GM21515 (cell line): Measurements from ENCODE around the gene REXO1.

Experiments
- ATAC-seq: cut with Tn5 transposase; IDR thresholded peaks from one replicate; pipeline ENCODE4 v1.9.1; 2021; ENCODE audit not compliant: unreplicated experiment

Gene REXO1

DNA sequence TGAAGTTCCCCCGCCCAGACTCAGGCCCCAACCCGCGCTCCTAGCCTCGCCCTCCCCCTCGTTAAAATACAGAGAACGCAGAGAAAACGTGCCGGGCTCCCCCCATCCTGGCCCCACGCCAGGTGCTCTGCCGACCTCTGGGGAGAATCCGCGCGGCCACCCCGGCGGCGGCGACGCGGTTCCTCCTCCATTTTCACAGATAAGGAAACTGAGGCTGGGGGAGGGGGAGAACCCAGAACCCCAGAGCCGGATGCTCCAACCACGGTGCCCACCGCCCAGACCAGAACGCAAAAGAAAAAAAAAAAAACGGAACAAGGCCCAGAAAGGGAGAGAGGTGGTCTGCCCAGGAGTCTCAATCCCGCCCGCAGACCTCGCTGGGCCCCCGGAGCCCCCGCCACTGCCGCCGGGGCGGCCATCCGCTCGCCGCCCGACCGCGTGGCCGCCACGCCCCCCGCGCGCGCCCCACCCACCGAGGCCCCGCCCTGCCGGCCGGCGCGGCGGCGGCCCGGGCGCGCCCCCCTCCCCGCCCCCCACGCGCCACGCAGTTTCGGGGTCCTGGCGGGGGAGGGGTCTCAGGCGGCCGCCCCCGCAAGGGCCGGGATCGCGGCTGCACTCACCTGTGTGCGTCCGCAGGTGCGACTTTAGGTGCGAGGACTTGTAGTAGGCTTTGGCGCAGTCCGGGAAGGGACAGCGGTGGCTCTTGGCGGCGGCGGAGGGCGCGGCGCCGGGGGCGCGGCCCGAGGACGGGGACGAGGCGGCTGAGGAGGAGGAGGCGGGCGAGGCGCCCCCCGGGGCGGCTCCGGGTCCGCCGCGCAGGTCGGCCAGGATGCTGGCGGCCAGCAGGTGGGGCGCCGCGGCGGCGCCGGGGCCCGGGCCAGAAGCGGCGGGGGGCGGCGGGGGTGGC is 14.4 kb upstream of the REXO1 start:
- ATAC-seq: peak; percentile 2

GRCh38 chr19:1862068-1862423 is 13.8 kb upstream of the REXO1 start:
- ATAC-seq: no peak

- no peak for ATAC-seq
Observed at GRCh38 chr19:1861599-1862031, 13.3 kb upstream of the REXO1 start.

DNA sequence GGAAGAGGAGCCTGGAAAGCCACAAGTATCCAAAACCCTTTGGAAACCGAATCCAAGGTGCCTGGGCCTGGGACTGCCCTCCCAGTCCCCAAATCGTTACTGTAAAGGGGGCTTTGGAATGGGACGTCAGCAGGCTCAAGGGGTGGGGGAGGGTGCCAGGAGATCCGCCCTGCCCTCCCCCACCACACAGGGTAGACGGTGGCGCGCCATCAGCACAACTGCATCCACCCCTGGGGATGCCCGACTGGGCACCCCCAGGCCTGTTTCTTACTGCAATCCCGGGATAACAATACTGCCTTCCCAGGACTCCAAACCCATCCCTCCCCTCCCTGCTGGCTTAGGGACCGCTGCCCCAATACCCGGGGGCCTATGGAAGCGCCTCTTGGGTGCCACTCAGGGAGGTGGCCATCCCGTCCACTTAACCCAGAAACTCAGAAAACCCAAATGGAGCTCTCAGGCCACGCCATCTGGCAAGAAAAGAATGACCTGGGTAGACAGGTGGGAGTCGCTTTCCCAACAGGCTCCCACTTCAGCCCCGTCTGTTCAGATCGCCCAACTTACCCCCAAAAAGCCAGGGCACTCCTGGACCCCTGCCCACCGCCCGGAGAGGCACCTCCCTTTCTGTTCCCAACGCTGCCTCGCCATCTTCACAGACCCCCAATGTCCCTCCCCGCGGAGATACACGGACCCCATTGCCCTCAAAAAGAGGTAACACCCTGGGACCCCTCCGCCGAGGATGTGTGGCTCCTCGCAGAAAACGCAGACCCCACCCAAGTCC is 12.7 kb upstream of the REXO1 start:
- no peak for ATAC-seq

- ATAC-seq: no peak
Observed at GRCh38 chr19:1860042-1860775, 11.9 kb upstream of the REXO1 start.

DNA sequence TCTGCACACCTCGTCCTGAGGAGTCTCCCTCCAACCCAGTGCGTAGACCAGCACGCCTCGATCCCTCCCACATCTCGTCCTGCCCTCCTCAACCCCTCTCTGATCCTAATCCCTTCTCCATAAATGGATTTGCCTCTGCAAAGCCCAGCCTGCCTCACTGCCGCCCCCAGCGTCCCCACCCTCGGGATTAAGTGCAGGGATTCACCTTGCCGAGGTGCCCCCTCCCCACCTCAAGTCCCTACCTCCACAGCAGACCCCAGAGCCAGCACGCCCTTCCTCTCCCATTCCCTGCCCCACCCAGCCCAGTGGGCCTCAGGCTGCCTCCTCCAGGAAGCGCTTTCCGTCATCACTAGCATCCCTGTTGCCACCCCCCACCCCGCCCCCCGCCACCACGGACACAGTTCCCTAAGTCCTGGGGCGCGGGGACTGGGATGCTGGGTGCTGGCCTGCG is 11.1 kb upstream of the REXO1 start:
- ATAC-seq: no peak

DNA sequence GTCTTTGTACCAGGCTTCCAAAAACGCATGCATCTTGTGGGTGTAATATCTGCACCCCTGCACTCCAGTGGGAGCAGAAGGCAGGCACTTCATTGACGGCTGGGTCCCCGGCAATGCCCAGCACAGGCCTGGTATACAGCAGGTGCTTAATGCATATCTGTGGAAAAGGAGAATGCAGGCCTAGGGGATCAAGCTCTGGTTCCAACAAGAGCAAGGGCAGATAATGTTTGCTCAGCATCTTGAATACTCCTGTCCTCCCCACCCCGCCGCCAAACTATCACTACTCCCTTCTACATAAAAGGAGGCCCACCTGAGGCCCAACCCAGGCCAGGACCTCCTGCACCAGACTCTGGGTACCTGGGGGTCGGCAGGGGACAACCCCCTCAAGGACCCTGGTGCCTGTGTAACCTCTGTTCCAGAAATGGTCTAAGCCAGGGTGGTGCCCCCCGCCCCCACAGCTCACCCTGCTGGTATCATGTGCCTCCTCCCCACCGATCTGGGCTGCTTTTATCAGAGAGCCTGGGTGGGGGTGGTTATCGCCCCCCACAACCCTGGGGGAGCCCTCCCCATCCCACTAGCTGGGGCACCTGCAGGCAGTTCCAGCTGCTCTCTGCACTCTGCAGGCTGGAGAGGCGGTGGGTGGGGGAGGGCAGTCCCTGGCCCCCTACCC is 10.3 kb upstream of the REXO1 start:
- ATAC-seq: no peak

GRCh38 chr19:1857648-1858326 is 9.5 kb upstream of the REXO1 start:
- ATAC-seq: no peak

GRCh38 chr19:1856698-1857603 is 8.7 kb upstream of the REXO1 start:
- ATAC-seq: no peak

GRCh38 chr19:1856345-1856697 is 8.0 kb upstream of the REXO1 start:
- no peak for ATAC-seq

DNA sequence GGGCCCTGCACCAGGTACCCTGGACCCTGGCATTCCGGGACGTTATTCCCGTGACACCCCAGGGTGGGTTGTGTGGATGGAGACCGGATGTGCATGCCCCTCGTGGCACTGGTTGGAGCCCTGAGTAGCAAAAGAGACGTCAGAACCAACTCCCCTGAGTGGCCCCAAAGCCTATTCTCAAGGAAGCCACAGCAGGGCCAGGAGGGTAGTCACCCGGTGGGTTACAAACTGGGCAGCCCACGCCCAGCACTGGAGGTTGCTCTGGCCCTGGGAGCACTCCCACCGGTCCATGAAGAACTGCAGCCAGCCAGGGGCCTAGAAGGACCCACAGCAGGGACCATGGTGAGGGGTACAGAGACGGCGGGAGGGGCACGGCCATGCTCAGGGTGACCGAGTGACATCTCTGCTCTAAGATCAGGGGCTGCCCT is 7.6 kb upstream of the REXO1 start:
- no peak for ATAC-seq

- no peak for ATAC-seq
Observed at GRCh38 chr19:1855040-1855827, 7.0 kb upstream of the REXO1 start.

DNA sequence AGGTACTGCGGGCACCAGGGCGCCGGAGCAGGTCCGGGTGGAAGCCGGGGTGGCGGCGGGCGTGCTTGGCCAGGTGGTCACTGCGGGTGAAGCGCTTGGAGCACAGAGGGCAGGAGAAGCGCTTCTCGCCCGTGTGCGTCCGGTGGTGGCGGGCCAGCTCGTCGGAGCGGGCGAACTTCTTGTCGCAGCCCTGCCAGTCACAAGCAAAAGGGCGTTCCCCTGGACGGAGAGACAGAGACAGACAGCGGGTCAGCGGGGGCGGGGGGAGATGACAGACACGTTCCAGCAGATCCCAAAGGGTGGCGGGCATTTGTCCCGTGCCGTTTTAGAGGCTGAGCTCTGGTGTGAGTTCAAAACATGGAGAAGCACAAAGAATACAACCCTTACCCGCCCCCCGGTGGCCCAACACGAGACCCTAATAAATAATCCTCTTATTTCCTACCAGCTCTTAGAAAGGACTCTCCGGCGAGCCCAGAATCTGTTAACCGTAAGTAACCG is 6.3 kb upstream of the REXO1 start:
- no peak for ATAC-seq

GRCh38 chr19:1854039-1854541 is 5.8 kb upstream of the REXO1 start:
- ATAC-seq: no peak

DNA sequence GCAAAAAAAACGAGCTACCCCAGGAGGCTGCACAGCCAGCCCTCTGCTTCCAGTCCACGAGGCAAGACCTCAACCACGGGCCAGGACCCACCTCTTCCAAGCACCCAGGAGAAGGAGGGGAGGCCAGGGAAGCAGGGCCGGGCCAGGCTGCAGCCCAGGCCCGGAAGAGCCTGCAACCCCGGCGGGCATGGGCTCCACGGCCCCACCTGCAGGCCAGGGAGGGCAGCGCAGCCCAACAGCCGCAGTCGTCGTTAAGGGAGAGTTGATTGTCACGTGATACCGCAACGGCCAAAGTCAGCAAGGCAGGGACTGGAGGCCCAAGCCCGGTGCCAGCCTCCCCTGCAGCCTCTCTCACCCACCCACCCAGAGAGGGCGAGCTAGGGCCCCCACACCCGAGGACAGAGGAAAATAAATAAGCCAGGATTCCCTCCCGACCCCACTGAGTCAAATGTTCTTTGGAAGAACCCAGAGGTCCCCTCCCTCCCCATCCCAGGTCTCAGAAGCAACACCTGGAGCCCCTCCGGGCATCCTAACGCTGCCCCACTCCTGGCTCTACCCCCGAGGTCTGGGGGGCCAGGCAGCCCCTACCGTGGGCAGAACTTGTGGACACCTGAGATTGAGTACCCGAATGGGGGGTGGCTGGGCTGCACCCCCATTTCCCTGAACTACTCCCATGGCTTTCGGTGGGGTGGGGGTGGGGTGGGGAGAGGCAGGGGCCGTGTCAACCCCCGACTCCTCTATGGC is 5.2 kb upstream of the REXO1 start:
- ATAC-seq: no peak

- ATAC-seq: no peak
Observed at GRCh38 chr19:1852581-1853128, 4.4 kb upstream of the REXO1 start.
